Keratinocyte (primary cell): ENCODE measurements around the gene SEMA4D. TPM values are rescaled to one million over a fixed set of nuclear protein-coding genes. Genes with fewer than 3 reads are reported as not detected.

Experiments
- DNase-seq: peaks from one replicate; pipeline ENCODE4 v3.0.0-alpha.2; 2011; ENCODE audit warnings: low read depth, missing footprints, low spot score
- FAIRE-seq: peaks from 2 replicates; lab custom pipeline; 2011; peaks lifted over from hg19 to GRCh38; lab: Jason Lieb, UNC
- H2AFZ ChIP-seq: 2 replicates; pipeline ENCODE4 v1.6.0; 2012; ENCODE audit warnings: low read length, control low read depth, inconsistent platforms; ENCODE audit not compliant: control insufficient read depth
- H3K27ac ChIP-seq: 2 replicates; pipeline ENCODE4 v1.5.1; 2011; ENCODE audit warnings: low read length; ENCODE audit not compliant: control insufficient read depth, insufficient read depth
- H3K27me3 ChIP-seq: 3 replicates; pipeline ENCODE4 v1.6.0; 2011; ENCODE audit warnings: low read length; ENCODE audit not compliant: control insufficient read depth, insufficient read depth; ENCODE audit errors: extremely low read depth
- H3K36me3 ChIP-seq, 2 experiments: 2 replicates in 1 of 2; 3 replicates in 1 of 2; pipeline ENCODE4 v1.5.1; 2011; ENCODE audit warnings: low read length in 2 of 2, mild to moderate bottlenecking in 1 of 2; ENCODE audit not compliant: control insufficient read depth in 2 of 2, insufficient read depth in 2 of 2; ENCODE audit errors: extremely low read depth in 1 of 2
- H3K4me1 ChIP-seq: 3 replicates; pipeline ENCODE4 v1.5.1; 2011; ENCODE audit warnings: low read length; ENCODE audit not compliant: control insufficient read depth, insufficient read depth; ENCODE audit errors: extremely low read depth
- H3K4me2 ChIP-seq: 3 replicates; pipeline ENCODE4 v1.6.0; 2011; ENCODE audit warnings: low read depth, low read length; ENCODE audit not compliant: control insufficient read depth, insufficient read depth; ENCODE audit errors: extremely low read depth
- H3K4me3 ChIP-seq, 3 experiments: fragments of 200-600 bp in 1 of 3; sonication (generic) in 1 of 3; 2 replicates in 2 of 3; 3 replicates in 1 of 3; pipeline ENCODE4 v1.5.1; 2011 to 2016; ENCODE audit warnings: low read length in 3 of 3, mild to moderate bottlenecking in 3 of 3, control low read depth in 2 of 3, inconsistent platforms in 1 of 3, low read depth in 1 of 3, mixed read lengths in 1 of 3, mixed run types in 1 of 3, moderate library complexity in 1 of 3; ENCODE audit not compliant: control insufficient read depth in 2 of 3, insufficient read depth in 2 of 3; ENCODE audit errors: extremely low read depth in 1 of 3
- H3K79me2 ChIP-seq: 2 replicates; pipeline ENCODE4 v1.6.0; 2012; ENCODE audit warnings: low read length; ENCODE audit not compliant: control insufficient read depth, insufficient read depth
- H3K9ac ChIP-seq: 3 replicates; pipeline ENCODE4 v1.6.0; 2011; ENCODE audit warnings: low read length; ENCODE audit not compliant: control insufficient read depth, insufficient read depth; ENCODE audit errors: extremely low read depth
- H3K9me1 ChIP-seq: 3 replicates; pipeline ENCODE4 v1.6.0; 2011; ENCODE audit warnings: low read length; ENCODE audit not compliant: control insufficient read depth, insufficient read depth; ENCODE audit errors: extremely low read depth
- H3K9me3 ChIP-seq: 2 replicates; pipeline ENCODE4 v1.5.1; 2012; ENCODE audit warnings: low read depth, low read length; ENCODE audit not compliant: control insufficient read depth
- H4K20me1 ChIP-seq: 3 replicates; pipeline ENCODE4 v1.6.0; 2011; ENCODE audit warnings: low read length; ENCODE audit not compliant: control insufficient read depth, insufficient read depth; ENCODE audit errors: extremely low read depth
- EZH2 ChIP-seq: IDR thresholded peaks from one replicate; pipeline ENCODE4 v1.6.1; 2012; ENCODE audit warnings: inconsistent platforms, mild to moderate bottlenecking, low read length, moderate library complexity
- dilution Hi-C: fragments of 300-500 bp; cut with MboI; formaldehyde crosslinking; loops from one replicate; pipeline ENCODE4 v1.7.0; 2020; ENCODE audit warnings: low sequenced_read_pairs; ENCODE audit not compliant: extremely low pct_ligation_motif_present
- polyA plus RNA-seq, 5 experiments: library from polyadenylated mRNA; depleted of rRNA in 3 of 5; stranded (reverse) in 3 of 5; stranded (forward) in 1 of 5; unstranded in 1 of 5; fragments of >200 nt; gene quantifications; 1 replicate in 1 of 5; 2 replicates in 3 of 5; 3 replicates in 1 of 5; pipeline versions ENCODE4 v1.2.1 to v1.2.3, GENCODE V29; 2011 to 2012; ENCODE audit warnings: missing spikeins in 2 of 5, low read depth in 1 of 5, low replicate concordance in 1 of 5
- TF ChIP-seq, protein P1 (sequence below), 3 experiments: IDR thresholded peaks in 1 of 3; conservative IDR thresholded peaks in 1 of 3; optimal IDR thresholded peaks in 1 of 3; 2 replicates in 2 of 3; 3 replicates in 1 of 3; pipeline versions ENCODE3 to v1.5.1; 2011; ENCODE audit warnings: low read length in 3 of 3, mild to moderate bottlenecking in 3 of 3, moderate library complexity in 2 of 3, control low read depth in 1 of 3, inconsistent platforms in 1 of 3; ENCODE audit not compliant: insufficient read depth in 2 of 3; ENCODE audit errors: extremely low read depth in 1 of 3

The SEMA4D gene
- polyA plus RNA-seq, 1 donor (not counting 4 experiments of a cell fraction or from before 2014, with no cell fraction given), result 0.43 TPM

DNA sequence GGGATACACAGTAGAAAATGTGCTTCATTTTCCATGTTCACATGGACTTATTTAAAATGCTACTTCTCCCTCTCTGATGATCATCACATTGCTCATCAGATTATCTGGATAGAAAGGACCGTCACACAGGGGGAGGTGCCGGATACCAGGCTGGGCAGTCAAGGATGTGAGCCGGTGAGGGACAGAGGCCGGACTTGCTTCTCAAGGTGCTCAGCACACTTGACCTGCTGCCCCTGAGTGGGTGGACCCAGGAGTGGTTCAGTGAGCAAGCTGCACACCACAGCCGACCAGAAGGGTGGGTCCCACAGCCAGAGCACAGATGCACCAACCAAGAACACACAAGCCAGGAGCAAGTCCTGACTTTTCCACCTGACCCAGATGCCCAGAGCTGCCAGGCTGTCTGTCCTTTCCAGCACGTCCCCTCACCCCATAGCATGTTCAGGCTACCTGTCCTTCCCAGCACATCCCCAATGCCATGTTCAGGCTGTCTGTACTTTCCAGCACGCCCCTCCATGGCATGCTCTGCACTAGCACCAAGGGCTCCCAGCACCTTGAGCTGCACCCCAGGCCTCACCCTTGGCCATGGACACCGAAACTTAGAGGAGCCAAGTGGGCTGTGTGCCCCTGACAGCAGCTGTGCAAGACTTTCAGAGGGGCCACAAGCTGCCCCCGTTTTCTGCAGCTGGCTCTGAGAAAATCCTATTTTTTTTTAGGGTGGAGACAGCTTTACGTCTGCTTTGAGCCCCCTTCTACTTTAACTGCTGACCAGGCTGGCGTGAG, 101.8 kb downstream of the SEMA4D start:
- dilution Hi-C loops, result no loop called here
- no peaks in the 10 kb centered on the region for H3K27me3 ChIP-seq
- H3K9ac ChIP-seq, result no peak overlapping the region
- no peak overlapping the region for H3K4me3 ChIP-seq
- no peaks in the 10 kb centered on the region for H3K9me3 ChIP-seq
- no peaks in the 10 kb centered on the region for H3K4me1 ChIP-seq
- H3K36me3 ChIP-seq, result no peaks in the 10 kb centered on the region
- H3K79me2 ChIP-seq, result no peaks in the 10 kb centered on the region
- FAIRE-seq (no peak), DNase-seq (no peak)
- no peak overlapping the region for H3K27ac ChIP-seq
- H4K20me1 ChIP-seq, result no peaks in the 10 kb centered on the region
- no peaks in the 10 kb centered on the region for H3K9me1 ChIP-seq
- TF ChIP-seq EZH2, result no peak
- TF ChIP-seq, protein P1, sequence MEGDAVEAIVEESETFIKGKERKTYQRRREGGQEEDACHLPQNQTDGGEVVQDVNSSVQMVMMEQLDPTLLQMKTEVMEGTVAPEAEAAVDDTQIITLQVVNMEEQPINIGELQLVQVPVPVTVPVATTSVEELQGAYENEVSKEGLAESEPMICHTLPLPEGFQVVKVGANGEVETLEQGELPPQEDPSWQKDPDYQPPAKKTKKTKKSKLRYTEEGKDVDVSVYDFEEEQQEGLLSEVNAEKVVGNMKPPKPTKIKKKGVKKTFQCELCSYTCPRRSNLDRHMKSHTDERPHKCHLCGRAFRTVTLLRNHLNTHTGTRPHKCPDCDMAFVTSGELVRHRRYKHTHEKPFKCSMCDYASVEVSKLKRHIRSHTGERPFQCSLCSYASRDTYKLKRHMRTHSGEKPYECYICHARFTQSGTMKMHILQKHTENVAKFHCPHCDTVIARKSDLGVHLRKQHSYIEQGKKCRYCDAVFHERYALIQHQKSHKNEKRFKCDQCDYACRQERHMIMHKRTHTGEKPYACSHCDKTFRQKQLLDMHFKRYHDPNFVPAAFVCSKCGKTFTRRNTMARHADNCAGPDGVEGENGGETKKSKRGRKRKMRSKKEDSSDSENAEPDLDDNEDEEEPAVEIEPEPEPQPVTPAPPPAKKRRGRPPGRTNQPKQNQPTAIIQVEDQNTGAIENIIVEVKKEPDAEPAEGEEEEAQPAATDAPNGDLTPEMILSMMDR (optimal IDR thresholded peaks at IDR 0.05 in 1 of 3, IDR thresholded peaks at IDR 0.05 in 1 of 3, conservative IDR thresholded peaks at IDR 0.05 in 1 of 3; ENCODE audit: extremely low read depth in 1 of 3, insufficient read depth in 2 of 3, low read length in 3 of 3), result no peak
- no peak overlapping the region for H2AFZ ChIP-seq
- H3K4me2 ChIP-seq, result no peak overlapping the region

DNA sequence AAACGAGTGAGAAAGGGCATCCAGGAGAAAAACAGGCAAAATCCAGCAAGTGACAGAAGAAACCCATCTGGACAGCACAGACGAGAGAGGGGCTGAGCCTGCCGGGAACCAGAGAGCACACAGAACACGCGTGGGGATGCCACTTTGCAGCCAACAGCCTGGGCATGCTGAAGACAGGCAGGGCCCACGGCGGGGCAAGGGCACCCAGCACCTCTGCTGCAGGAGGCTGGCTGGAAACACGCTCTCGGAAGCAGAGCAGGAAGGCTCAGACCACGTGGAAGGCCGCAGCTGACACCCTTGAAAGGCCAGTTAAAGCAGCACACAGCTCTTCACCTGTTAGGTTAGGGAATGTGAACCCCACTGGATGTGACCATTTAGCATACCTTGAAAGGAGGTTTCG, 103.5 kb downstream of the SEMA4D start:
- Histone ChIP-seq H3K79me2 (no peaks in the 10 kb centered on the region), H3K9me1 (no peaks in the 10 kb centered on the region), H3K36me3 (no peaks in the 10 kb centered on the region), H2AFZ (no peak overlapping the region), H4K20me1 (no peaks in the 10 kb centered on the region), H3K4me1 (peaks cover 5% of the 10 kb centered on the region), H3K4me3 (no peak overlapping the region), H3K27me3 (no peaks in the 10 kb centered on the region), H3K4me2 (no peak overlapping the region), H3K9ac (no peak overlapping the region), H3K27ac (no peak overlapping the region), H3K9me3 (no peaks in the 10 kb centered on the region)
- no peak for TF ChIP-seq EZH2
- TF ChIP-seq, protein P1 (optimal IDR thresholded peaks at IDR 0.05 in 1 of 3, IDR thresholded peaks at IDR 0.05 in 1 of 3, conservative IDR thresholded peaks at IDR 0.05 in 1 of 3; ENCODE audit: extremely low read depth in 1 of 3, insufficient read depth in 2 of 3, low read length in 3 of 3), result no peak
- dilution Hi-C loops, result no loop called here
- FAIRE-seq (no peak), DNase-seq (no peak)
